ENCODE data around the gene ARFGAP2.

The ARFGAP2 gene

GRCh38 chr11:47222696-47223095 is 46.0 kb upstream of the ARFGAP2 start:
- Histone ChIP-seq H3K36me3 (ENCODE audit: control insufficient read depth in 2 of 2, insufficient read depth in 1 of 2, low read length in 2 of 2) (peaks cover 44 to 88% of the 10 kb centered on the region in 2 experiments), H3K9me3 (ENCODE audit: control insufficient read depth, insufficient read depth, low read depth, low read length) (no peaks in the 10 kb centered on the region), H3K27ac (ENCODE audit: extremely low read depth, low read depth, low read length) (no peak overlapping the region), H3K4me1 (ENCODE audit: control insufficient read depth, insufficient read depth, low read length) (no peaks in the 10 kb centered on the region), H3K4me3 (ENCODE audit: low read depth, low read length) (no peak overlapping the region)
- TF ChIP-seq KLF10 (tag by site-specific recombination; IDR thresholded peaks at IDR 0.05) (no peak), GLI4 (tag by site-specific recombination; IDR thresholded peaks at IDR 0.05) (no peak), SP2 (tag by site-specific recombination; IDR thresholded peaks at IDR 0.05) (no peak), ZNF211 (tag by site-specific recombination; IDR thresholded peaks at IDR 0.05; ENCODE audit: low read depth) (no peak), ZNF37A (tag by site-specific recombination; IDR thresholded peaks at IDR 0.05) (no peak), ZNF416 (tag by site-specific recombination; IDR thresholded peaks at IDR 0.05) (no peak), ZNF132 (tag by site-specific recombination; IDR thresholded peaks at IDR 0.05; ENCODE audit: borderline replicate concordance) (no peak), ZNF18 (tag by site-specific recombination; IDR thresholded peaks at IDR 0.05) (no peak), ZNF560 (tag by site-specific recombination; IDR thresholded peaks at IDR 0.05; ENCODE audit: borderline replicate concordance) (no peak), ZNF645 (tag by site-specific recombination; IDR thresholded peaks at IDR 0.05) (no peak), ZNF24 (tag by site-specific recombination; IDR thresholded peaks at IDR 0.05) (no peak), ZEB2 (tag by site-specific recombination; IDR thresholded peaks at IDR 0.05) (no peak), ZNF26 (tag by site-specific recombination; IDR thresholded peaks at IDR 0.05) (no peak), SETDB1 (IDR thresholded peaks at IDR 0.05; ENCODE audit: insufficient read length, low read length) (no peak), ZFP37 (tag by site-specific recombination; IDR thresholded peaks at IDR 0.05) (no peak), ZNF423 (tag by site-specific recombination; IDR thresholded peaks at IDR 0.05) (no peak), ZSCAN16 (tag by site-specific recombination; IDR thresholded peaks at IDR 0.05) (no peak), OVOL3 (tag by site-specific recombination; IDR thresholded peaks at IDR 0.05) (no peak)
- TF ChIP-seq, protein P1, sequence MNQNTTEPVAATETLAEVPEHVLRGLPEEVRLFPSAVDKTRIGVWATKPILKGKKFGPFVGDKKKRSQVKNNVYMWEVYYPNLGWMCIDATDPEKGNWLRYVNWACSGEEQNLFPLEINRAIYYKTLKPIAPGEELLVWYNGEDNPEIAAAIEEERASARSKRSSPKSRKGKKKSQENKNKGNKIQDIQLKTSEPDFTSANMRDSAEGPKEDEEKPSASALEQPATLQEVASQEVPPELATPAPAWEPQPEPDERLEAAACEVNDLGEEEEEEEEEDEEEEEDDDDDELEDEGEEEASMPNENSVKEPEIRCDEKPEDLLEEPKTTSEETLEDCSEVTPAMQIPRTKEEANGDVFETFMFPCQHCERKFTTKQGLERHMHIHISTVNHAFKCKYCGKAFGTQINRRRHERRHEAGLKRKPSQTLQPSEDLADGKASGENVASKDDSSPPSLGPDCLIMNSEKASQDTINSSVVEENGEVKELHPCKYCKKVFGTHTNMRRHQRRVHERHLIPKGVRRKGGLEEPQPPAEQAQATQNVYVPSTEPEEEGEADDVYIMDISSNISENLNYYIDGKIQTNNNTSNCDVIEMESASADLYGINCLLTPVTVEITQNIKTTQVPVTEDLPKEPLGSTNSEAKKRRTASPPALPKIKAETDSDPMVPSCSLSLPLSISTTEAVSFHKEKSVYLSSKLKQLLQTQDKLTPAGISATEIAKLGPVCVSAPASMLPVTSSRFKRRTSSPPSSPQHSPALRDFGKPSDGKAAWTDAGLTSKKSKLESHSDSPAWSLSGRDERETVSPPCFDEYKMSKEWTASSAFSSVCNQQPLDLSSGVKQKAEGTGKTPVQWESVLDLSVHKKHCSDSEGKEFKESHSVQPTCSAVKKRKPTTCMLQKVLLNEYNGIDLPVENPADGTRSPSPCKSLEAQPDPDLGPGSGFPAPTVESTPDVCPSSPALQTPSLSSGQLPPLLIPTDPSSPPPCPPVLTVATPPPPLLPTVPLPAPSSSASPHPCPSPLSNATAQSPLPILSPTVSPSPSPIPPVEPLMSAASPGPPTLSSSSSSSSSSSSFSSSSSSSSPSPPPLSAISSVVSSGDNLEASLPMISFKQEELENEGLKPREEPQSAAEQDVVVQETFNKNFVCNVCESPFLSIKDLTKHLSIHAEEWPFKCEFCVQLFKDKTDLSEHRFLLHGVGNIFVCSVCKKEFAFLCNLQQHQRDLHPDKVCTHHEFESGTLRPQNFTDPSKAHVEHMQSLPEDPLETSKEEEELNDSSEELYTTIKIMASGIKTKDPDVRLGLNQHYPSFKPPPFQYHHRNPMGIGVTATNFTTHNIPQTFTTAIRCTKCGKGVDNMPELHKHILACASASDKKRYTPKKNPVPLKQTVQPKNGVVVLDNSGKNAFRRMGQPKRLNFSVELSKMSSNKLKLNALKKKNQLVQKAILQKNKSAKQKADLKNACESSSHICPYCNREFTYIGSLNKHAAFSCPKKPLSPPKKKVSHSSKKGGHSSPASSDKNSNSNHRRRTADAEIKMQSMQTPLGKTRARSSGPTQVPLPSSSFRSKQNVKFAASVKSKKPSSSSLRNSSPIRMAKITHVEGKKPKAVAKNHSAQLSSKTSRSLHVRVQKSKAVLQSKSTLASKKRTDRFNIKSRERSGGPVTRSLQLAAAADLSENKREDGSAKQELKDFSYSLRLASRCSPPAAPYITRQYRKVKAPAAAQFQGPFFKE (tag by site-specific recombination; IDR thresholded peaks at IDR 0.05; ENCODE audit: borderline replicate concordance): no peak
- TF ChIP-seq, protein P2, sequence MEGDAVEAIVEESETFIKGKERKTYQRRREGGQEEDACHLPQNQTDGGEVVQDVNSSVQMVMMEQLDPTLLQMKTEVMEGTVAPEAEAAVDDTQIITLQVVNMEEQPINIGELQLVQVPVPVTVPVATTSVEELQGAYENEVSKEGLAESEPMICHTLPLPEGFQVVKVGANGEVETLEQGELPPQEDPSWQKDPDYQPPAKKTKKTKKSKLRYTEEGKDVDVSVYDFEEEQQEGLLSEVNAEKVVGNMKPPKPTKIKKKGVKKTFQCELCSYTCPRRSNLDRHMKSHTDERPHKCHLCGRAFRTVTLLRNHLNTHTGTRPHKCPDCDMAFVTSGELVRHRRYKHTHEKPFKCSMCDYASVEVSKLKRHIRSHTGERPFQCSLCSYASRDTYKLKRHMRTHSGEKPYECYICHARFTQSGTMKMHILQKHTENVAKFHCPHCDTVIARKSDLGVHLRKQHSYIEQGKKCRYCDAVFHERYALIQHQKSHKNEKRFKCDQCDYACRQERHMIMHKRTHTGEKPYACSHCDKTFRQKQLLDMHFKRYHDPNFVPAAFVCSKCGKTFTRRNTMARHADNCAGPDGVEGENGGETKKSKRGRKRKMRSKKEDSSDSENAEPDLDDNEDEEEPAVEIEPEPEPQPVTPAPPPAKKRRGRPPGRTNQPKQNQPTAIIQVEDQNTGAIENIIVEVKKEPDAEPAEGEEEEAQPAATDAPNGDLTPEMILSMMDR (tag by site-specific recombination; IDR thresholded peaks at IDR 0.05): no peak
- ChIA-PET CTCF (no interaction called here), POLR2A (interaction anchor here (1.0 kb wide), 1 partner anchor 19 kb away, joined by 3 read pairs; no protein-coding TSS in a partner anchor)

All from HEK293 (cell line).